NB4 (cell line): ENCODE results near the gene KDM4C.

Source experiments
- DNase-seq: peaks from one replicate; pipeline ENCODE4 v3.0.0; 2010; ENCODE audit warnings: low read depth
- H3K4me3 ChIP-seq: one replicate; pipeline ENCODE4 v1.5.1; 2011; ENCODE audit warnings: mild to moderate bottlenecking, low read depth, low read length, moderate library complexity
- MAX ChIP-seq: IDR thresholded peaks from 2 replicates; pipeline ENCODE4 v1.6.1; 2011; ENCODE audit warnings: low read depth, low read length
- MYC ChIP-seq: IDR thresholded peaks from 2 replicates; pipeline ENCODE4 v1.6.1; 2011; ENCODE audit warnings: low read depth, low read length
- POLR2A ChIP-seq: IDR thresholded peaks from 2 replicates; pipeline ENCODE4 v1.6.1; 2011; ENCODE audit warnings: mild to moderate bottlenecking; ENCODE audit not compliant: insufficient read length; ENCODE audit errors: extremely low read depth
- TF ChIP-seq, protein P1 (sequence below): IDR thresholded peaks from one replicate; pipeline ENCODE4 v1.5.1; 2012; ENCODE audit warnings: low read depth, low read length

The KDM4C gene

GRCh38 chr9:6715755-6716643 is 41.8 kb upstream of the KDM4C start:
- TF ChIP-seq MAX (peak; percentile 95), POLR2A (peak; percentile 87), MYC (peak; percentile 89)
- TF ChIP-seq, protein P1, sequence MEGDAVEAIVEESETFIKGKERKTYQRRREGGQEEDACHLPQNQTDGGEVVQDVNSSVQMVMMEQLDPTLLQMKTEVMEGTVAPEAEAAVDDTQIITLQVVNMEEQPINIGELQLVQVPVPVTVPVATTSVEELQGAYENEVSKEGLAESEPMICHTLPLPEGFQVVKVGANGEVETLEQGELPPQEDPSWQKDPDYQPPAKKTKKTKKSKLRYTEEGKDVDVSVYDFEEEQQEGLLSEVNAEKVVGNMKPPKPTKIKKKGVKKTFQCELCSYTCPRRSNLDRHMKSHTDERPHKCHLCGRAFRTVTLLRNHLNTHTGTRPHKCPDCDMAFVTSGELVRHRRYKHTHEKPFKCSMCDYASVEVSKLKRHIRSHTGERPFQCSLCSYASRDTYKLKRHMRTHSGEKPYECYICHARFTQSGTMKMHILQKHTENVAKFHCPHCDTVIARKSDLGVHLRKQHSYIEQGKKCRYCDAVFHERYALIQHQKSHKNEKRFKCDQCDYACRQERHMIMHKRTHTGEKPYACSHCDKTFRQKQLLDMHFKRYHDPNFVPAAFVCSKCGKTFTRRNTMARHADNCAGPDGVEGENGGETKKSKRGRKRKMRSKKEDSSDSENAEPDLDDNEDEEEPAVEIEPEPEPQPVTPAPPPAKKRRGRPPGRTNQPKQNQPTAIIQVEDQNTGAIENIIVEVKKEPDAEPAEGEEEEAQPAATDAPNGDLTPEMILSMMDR: no peak
- H3K4me3 ChIP-seq: peak overlapping the region; percentile 76
- DNase-seq: peak; percentile 93

DNA sequence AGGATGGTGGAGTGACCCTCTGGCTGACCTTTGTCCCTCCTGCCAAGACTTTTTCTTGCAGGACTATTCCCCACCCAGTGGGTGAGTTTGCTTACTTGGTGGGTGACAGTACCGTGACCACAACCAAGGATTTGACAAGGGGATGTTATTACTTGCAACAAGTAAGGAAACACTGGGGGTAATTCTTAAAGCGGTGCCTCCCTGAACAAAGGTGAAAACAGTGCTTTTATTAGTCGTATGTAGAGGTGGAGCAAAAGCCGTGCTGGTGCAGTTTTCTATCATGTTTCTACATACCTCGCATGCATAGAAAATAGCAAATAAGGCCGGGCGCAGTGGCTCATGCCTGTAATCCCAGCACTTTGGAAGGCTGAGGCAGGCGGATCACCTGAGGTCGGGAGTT is 41.0 kb upstream of the KDM4C start:
- TF ChIP-seq MAX (no peak), MYC (no peak), POLR2A (no peak)
- TF ChIP-seq, protein P1: no peak
- DNase-seq: no peak
- peak overlapping the region; percentile 76 for H3K4me3 ChIP-seq

GRCh38 chr9:6723881-6724420 is 33.8 kb upstream of the KDM4C start:
- H3K4me3 ChIP-seq: no peak overlapping the region
- DNase-seq: no peak
- TF ChIP-seq, protein P1: no peak
- TF ChIP-seq POLR2A (no peak), MYC (no peak)

GRCh38 chr9:6733257-6733656 is 24.5 kb upstream of the KDM4C start:
- TF ChIP-seq MYC: no peak
- TF ChIP-seq, protein P1: no peak
- TF ChIP-seq MAX: no peak
- DNase-seq: no peak
- H3K4me3 ChIP-seq: no peak overlapping the region

- H3K4me3 ChIP-seq: no peak overlapping the region
- no peak for DNase-seq
- TF ChIP-seq MYC (no peak), POLR2A (no peak), MAX (no peak)
- TF ChIP-seq, protein P1: no peak
These were observed 23.9 kb upstream of the KDM4C start for GRCh38 chr9:6733831-6734230.
